ENCODE measurements around the gene FSCN2.

FSCN2 gene

DNA sequence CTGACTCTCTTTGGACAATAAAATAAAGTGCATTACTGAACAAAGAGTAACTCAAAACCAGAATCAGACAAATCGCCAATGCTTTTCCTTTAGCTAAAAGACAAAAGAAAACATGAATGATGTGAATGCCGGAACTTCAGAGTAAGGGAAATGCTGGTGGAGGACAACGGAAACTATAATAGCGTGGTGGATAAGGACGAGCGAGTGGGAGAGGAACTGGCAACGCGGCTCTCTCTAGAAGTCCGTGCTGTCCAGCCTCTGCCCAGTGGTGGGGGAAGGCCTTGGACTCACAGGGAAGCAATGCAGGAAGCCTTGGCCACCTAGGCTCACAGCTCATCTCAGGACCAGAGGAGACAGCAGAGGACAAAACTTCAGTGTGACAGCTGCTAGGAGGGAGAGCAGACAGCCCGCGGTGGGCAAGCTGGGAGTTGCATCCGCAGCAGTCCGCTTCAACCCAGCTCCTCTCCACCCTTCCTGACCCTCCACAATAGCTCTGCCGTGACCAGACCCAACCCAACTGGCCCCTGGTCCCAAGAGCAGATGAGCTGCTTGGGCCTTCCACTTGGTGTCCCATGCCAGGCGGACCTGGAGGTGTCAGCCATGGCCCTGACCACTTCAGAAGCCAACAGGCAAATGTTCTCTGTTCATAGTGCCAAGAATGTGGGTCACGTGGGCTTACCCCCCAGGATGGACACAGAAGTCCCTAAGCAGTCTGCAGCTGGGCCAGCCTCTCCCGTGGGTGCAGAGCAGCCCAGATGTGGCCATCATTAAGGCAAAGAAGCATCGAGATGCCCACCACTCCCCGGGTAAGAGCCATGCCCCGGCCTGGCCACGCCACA lies 29.3 kb downstream of the FSCN2 start:
- DNase-seq = no peak

DNA sequence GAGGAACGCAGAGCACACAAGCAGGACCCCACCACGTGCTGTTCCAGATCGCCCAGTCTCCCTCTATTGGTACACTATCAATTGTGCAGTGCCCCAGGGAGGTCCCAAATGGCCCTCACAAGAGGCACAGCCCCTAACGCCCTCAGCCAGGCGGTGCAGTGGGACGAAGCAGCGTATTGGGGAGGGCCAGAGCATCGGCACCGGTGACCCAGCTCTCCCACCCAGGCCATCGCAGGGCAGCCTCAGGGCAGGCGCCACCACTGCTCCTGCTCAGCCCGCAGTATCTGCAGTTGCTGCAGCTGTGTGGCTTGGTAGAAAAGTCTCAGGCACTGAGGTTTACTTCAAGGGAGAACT lies 29.9 kb downstream of the FSCN2 start:
- no peak for DNase-seq

GRCh38 chr17:81558941-81559806 lies 31.0 kb downstream of the FSCN2 start:
- DNase-seq = no peak

DNA sequence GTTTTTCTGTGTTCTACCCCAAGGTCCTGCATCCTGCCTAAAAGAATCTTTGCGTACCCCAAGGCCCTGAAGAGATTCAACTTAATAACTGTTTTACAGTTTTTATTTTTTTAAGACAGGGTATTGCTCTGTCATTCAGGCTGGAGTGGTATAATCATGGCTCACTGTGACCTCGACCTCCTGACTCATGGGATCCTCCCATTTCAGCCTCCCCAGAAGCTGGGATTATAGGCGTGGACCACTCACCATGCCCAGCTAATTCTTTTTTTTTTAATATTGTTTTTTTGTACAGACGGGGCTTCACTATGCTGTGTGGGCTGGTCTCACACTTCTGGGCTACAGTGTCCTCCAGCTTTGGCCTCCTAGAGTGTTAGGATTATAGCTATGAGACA lies 33.3 kb downstream of the FSCN2 start:
- DNase-seq = no peak

DNA sequence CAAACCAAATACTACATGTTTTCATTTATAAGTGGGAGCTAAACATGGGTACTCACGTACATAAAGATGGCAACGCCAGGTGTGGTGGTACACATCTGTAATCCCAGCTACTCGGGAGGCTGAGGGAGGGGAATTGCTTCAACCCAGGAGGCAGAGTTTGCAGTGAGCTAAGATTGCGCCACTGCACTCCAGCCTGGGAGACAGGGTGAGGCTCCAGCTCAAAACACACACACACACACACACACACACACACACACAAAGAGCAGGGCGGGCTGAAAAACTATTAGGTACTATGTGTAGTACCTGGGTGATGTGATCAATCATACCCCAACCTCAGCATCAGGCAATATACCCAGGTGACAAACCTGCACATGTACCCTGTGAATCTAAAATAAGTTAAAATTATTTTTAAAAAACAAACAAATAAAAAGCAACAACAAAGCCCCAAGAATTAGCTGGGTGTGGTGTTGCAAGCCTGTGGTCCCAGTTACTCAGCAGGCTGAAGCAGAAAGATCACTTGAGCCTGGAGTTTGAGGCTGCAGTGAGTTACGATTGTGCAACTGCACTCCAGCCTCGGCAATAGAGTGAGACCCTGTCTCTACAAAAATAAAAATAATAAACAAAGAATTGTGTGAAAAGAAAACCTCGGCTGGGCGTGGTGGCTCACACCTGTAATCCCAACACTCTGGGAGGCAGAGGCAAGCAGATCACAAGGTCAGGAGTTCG lies 35.8 kb downstream of the FSCN2 start:
- DNase-seq = no peak

GRCh38 chr17:81564778-81565177 lies 36.6 kb downstream of the FSCN2 start:
- DNase-seq = no peak

DNA sequence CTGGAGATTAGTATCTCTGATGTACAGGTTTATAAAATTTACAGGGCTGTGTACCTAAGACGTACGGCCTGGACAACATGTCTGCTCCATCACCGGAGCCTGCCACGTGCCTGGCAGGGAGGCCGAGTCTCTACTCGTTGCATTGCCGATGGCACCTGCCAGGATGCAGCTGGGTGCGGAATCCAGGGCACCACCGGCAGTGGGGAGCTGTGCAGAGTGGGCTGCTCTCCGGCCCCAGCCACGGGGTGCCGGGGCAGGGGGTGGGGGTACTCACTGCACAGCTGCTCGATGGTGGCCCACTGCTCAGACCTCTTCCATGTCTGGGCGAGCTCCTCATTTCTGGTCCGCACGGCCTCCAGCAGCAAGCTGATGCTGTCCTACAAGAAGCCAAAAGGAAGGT lies 37.1 kb downstream of the FSCN2 start:
- DNase-seq = no peak

GRCh38 chr17:81566461-81567126 lies 38.4 kb downstream of the FSCN2 start:
- DNase-seq = peak; percentile 84

DNA sequence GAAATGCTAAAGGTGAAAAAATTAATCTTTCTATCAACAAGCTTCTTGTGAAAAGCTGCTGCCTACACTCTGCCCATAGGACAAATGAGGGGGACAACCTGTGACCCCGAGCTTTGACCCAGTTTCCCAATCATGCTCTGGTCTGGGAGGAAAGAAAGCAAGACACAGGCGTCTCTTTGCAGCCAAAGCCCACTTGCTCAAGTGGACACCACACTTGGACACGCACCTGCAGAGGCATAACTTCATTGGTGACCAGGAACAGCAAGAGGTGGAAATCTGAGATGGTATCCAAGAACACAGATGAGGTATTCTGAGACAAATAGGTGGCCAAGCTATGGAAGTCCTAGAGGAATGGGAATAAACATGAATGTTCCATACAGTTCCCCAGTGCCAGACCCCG lies 39.0 kb downstream of the FSCN2 start:
- no peak for DNase-seq

DNA sequence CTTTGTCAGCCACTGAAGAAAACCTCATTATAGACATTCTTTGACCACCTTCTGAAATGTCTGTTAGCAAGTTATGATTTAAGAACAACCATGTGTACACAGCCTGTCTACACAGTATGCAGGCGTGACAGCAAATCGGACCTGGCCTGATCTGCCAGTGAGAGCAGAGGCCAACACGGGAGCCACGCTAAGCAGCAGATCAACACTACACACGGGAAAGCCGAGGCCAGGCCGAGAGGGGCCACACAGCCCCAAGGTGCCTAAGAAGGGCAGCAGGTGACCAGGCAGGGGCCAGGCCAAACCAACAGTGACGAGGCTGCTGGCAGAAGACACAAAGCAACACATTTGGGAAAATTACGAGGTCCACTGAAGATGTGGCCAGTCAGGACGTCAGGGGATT lies 40.2 kb downstream of the FSCN2 start:
- no peak for DNase-seq

- no peak for DNase-seq
These were observed 41.9 kb downstream of the FSCN2 start for GRCh38 chr17:81569986-81570514.

DNA sequence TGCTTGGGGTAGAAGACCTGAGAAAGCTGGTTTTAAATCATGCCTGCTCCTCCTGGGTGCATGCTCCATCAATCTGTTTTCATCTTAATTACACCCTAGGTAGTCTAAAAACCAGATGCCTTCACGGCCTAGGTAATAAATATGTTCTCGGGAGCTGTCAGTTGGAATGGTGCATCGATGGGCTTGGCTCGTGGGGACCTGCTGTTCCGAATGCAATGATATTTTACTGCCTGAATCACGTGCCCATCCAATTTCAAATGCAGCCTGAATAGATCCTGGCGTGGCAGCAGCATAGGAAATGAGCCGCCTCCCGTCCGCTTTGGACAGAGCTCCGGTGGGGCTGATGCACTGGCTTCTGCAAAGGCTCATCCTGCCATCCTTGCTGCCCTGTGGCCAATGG lies 42.8 kb downstream of the FSCN2 start:
- no peak for DNase-seq

DNA sequence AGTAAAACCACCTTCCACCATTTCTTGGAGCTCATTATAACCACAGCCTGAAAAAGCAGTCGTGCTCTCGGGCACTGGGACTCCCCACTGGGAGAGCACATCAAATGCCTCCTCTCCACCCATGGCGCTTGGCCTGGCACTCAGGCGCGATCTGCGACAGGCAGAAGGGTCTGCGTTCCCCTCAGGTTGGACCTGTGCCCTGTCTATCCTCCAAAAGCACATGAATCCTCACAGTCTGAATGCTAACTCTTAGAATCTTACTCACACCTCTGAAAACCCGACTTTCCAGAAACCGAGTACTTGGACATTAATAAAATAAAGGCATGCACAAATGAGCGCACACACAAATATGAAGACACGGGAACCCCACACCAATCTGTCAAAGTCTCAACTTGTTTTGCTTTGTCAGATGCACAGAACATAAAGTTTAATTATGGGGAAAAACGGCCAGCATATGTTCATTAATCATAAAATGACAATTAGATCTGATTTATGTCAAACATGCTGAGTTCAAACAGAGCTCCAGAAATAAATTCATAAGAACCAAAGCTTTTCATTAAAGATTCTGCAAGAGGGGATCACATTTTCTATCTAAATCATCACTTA lies 44.5 kb downstream of the FSCN2 start:
- no peak for DNase-seq

DNA sequence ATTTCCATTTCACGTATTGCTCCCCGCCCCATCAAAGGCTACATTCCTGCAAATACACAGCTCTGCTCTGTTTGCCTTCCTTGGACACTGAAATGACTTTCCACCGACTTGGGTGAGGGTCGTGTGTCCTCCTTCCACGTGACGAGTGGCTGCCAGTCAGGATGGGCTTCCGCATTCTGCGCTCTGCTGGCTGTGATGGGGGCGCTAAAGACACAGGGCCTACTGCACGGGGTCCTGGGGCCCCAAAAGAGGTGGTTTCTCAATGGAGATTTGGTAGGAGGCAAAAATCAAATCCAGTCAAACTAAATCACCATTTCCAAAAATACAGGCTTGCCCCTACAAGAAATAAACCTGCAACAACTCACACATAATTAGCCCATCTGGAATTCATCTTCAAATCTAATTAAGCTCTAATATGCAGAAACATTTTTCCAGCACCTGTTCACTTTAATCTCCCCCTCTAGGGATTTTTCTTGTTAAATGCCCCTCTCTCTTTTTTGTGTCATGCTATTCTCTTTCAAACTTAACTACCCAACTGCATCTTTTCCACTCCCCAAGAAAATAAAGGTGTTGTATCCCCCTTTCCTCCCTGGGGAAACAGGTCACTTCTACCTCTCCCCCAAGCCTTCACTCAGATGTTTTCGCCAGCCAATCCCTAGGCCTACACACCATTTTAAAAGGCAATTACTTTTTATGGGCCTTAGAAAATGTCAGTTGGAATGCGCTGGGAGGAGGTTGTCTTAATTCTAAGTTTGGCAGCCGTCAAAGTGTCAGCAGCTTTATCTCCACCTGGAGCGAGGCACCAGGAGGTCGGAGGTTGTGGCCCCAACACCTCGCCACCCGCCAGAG lies 45.8 kb downstream of the FSCN2 start:
- no peak for DNase-seq

DNA sequence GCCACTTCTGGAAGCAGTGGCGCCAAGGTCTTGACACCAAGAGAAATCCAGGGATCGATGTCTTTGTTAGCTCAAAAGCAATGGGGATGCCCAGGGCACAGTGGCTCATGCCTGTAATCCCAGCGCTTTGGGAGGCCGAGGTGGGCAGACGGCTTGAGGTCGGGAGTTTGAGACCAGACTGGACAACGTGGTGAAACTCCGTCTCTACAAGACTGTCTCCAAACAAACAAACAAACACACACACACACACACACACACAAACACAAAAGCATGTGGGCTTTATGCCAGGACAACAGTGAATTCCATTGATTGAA lies 46.4 kb downstream of the FSCN2 start:
- DNase-seq = no peak

- no peak for DNase-seq
These were observed 47.7 kb downstream of the FSCN2 start for GRCh38 chr17:81575836-81576235.

- DNase-seq = no peak
These were observed 48.6 kb downstream of the FSCN2 start for GRCh38 chr17:81576621-81577277.

- no peak for DNase-seq
These were observed 49.3 kb downstream of the FSCN2 start for GRCh38 chr17:81577278-81578000.

- no peak for DNase-seq
These were observed 49.9 kb downstream of the FSCN2 start for GRCh38 chr17:81578038-81578441.

DNA sequence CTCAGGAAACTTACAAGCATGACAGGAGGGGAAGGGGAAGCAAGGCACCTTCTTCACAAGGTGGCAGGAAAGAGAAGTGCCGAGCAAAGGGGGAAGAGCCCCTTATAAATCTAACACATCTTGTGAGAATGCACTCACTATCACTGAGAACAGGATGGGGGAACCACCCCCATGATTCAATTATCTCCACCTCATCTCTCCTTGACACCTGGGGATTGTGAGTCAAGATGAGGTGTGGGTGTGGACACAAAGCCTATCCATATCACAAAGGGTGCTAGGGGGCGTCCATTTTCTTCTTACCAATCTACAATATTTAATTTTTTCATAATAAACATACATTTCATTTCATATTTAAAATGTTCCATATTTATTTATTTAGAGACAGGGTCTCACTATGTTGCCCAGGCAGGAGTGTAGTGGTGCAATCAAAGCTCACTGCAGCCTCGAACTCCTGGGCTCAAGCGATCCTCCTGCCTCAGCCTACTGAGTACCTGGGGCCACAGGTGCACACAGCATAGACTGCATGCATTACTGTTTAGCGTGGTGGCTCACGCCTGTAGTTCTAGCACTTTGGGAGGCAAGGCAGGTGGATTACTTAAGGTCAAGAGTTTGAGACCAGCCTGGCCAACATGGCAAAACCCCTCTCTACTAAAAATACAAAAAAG lies 50.5 kb downstream of the FSCN2 start:
- DNase-seq = no peak

Data from NCI-H1092 (cell line).